HCEC 1CT (cell line): Measurements from ENCODE around the gene ZNF584.
"Not testable (repeated sequence)": the region's sequence is repeated elsewhere in the genome, so short reads cannot be mapped to it uniquely, and the experiment has no call there.

ENCODE experiments used
- DNase-seq: peaks from one replicate; pipeline ENCODE4 v3.0.0-alpha.2; 2017

The ZNF584 gene

DNA sequence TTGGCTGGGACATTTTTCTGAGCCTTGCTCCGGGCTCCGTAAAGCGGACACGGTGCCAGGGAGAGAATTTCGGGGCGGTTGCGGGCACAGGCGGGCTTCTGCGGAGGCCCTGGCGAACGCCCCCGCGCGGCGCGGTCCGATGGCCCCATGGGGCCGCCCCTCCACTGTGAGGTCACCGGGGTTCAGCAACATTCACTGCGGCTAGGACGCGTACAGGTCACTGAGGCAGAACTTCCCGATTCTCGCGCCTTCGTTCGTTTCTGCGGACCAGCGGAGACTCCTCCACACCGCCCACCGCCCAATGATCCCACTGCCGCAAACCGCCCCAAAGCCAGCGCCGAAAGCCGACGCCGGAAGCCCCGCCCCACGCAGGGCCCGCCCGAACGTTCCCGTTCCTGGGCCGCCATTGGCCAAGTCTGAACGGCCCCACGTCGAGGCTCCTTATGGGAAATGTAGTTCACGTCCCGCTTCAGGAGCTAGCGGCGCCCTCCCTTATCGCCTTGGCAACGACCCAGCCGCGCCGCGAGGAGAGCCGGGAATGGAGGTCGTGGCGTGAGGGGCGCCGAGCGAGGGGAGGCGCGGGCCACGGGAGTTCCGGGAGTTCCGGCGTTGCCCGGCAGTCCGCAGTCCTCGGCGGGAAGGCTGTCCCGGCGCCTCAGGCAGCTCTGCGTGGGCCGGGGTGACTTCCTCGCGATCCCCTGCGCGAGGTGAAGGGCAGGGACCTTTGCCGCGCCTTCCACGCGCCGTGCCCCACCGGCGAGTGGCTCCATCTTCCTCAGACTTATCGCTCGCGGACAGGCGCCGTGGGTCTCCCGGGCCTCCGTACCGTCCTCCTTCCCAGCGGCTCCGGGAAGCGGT lies at the start of gene ZNF584:
Gene ZNF584, plus strand, starts transcription at position 498 of the 858 bp plus-strand sequence. CDS start 499 bp downstream, outside the sequence.
- DNase-seq, result peak; percentile 95

DNA sequence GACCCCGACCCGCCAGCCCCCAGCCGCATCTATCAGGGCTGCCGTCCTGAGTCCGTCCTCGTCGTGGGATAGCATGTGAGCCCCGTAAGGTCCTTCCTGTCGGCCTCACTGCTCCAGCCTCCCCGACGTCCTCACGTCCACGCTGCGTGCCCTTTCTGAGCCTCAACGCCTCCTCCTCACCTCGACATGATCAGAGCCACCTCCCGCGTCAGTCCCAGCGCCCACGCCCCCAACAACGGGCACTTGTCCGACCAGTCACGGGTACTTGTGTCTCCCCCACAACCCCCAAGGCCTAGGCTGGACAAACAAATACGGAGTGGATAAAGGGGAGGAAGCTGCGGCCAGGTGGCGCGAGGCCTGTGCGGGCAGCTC lies 46.6 kb upstream of the ZNF584 start:
- DNase-seq, result peak; percentile 37

DNA sequence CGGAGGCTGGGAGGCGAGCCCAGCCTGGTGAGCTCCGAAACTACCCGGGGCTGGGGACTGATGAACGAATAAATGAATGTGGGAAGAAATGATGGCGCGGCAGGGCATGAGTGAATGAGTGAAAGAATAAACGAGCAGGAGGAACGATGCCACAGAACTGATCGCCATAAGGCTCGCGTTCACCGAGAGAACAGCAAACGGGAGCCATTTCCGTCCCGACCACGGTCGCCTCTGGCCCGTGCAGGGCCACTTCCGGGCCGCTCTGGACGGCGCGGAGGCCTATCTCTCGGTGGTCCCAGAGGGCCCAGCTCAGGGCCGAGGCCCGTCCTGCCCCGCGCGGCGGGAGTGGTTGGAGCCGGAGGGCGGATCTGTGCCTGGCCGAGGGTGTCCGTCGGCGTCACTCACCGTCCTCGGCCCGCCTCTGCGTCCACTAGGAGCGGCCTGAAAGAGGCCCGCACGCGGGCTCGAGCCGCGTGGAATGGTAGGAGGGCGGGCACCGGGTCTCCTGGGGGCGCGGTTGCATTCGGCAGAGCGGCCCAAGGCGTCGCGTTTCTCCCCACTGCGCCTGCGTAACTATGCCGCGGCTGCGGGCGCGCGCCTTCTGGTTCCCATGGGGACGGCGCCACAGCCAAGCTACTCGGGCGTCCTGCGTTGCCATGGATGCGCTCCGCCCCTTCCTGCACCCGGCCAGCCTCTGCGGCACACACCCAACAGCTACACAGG lies 46.0 kb upstream of the ZNF584 start, which contains the start of gene ZNF497:
Gene ZNF497, minus strand, starts transcription at position 480 of the 723 bp plus-strand sequence. CDS start 5,116 bp downstream, outside the sequence.
- peak; percentile 94 for DNase-seq

DNA sequence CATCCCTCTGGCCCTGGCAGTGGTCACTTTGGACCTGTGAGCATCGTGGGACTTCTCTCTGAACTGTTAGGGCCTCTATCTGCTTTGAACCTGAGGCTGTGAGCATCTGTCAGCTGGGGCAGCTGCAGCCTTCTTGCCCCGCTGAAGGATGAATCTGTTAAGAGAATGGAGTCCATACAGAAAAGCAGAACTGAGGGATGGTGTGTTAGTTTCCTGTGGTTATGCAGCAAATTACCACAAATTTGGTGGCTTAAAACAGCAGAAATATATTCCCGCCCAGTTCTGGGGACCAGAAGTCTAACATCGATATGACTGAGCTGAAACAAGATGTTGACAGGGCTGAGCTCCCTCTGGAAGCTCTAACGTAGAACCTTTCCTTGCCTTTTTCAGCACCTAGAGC lies 44.3 kb upstream of the ZNF584 start:
- DNase-seq, result no peak

DNA sequence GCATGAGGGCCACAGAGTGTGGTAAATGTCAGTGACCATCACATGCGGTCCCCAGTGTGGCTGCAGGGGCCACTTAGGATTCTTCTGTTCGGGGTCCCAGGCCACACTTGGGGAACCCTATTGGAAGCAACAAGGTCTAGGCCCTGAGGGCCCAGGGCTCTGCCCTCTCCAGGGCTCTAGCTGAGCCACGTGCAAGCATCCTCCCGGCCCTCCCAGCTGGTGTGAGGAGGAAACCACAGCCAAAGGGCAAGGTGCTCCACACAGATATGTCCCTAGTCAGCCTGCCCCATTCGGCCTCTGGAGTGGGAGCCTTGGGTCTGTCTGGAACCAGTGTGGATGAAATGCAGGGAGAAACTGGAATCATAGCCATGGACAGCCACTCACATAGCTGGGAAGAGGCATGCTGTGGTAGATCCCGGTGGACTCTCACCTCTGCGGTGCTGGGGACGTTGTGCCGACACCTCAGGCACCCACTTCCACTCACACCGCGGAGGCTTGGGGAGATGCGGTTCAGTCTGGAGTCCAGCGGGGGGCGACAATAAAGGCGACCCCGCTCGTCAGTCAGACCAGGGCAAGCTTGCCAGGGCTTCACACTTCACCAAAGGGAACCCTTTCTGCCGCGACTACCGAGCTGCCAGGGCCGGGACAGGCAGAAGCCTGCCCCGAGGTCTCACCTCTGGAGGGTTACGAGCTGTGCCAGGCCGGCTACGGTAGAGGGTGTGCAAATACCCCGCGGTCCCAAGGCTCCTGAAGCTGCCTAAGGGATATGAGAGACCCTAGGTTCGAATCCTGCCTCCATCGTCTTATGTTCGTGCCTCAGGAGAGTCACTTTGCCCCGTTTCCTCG lies 41.6 kb upstream of the ZNF584 start:
- no peak for DNase-seq

DNA sequence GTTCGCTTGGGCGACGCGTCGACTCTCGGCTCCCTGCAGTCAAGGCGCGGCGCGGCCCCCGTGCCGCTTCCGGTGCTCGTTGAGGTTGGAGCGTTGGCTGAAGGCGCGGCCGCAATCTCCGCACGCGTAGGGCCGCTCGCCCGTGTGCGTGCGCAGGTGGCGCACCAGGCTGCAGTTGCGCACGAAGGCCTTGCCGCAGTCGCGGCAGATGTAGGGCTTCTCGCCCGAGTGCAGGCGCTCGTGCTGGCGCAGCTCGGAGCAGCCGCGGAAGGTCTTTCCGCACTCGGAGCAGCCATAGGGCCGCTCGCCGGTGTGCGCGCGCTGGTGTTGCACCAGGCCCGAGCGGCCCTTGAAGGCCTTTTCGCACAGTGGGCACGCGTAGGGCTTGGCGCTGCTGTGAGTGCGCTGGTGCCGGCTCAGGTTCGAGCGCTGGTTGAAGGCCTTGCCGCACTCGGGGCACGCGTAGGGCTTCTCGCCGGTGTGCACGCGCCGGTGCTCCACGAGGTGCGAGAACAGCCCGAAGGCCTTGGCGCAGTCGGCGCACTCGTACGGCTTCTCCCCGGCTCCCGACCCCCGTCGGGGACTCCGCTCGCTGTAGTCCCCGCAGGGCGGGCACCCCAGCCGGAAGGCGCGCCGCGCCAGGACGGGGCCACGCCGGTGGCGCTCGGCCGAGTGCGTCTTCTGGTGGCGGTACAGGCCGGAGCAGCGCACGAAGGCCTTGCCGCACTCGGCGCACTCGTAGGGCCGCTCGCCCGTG lies 40.6 kb upstream of the ZNF584 start:
- no peak for DNase-seq

DNA sequence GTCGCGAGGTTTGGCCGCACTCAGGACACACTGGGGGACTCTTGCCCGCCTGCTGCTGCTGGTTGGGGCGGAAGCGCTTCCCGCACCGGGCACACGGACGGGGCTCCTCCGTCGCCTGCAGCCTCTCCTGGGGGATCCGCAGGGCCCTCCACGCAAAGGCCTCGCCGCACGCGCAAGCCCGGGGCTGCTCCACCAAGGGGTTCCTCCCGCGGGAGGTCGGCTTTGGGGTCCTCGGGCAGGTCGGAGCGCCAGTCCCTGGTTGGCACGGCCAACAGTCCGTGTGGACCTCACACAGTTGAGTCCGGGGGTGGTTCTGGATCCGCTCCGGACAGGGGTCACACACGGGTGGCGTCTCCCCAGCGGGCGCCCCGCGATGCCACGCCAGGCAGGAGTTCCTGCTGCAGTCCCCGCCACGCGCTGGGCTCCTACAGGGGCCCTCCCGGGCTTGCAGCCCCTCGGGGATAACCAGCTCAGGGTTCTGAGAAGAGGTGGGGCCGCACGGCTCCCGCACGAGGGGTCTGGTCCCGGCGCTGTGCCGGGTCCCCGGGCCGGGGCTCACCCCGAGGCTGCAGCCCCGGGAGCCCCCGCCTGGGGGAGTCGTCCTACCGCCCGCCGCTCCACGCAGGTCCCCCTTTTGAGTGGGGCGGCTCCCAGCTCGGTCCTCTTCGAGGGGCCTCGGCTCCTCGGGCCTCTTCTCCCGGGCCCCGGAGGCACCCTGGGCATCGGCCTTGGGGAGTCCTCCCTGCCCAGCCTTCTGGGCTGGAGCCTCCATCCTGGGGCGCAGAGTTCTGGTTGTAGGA lies 39.7 kb upstream of the ZNF584 start:
- no peak for DNase-seq

DNA sequence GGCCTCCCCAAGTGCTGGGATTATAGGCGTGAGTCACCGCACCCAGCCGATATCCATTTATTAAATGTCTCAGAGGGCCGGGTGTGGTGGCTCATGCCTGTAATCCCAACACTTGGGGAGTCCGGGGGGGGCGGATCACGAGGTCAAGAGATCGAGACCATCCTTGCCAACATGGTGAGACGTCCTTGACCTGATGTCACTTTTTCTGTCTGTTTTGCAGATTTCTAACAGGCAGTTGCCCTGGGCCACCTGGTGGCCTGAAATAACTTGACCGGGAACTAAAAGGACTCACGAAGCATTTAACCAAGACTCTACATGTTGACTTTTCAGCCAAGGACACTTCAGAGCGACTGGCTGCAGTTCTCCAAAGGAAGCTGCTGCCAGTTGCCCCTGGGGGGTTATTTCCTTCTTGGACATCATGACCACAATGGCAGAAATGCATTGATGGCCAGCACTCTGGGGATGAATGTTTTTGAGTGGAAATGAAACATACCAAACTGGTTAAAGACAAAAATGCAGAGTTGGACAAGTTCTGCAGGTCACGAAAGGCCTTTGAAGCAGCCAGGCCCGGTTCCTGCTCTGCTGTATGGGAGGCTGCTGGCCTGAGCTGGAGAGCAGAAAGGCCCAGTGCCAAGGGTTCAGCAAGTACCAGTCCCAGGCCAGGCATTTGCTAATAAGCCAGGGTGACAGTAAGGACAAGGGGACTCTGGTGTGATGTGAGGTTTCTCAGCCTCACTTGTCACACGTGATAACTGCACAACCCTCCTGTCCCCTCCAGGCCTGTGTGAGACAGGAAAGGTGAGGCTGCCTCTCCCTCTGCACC lies 35.9 kb upstream of the ZNF584 start:
- DNase-seq, result no peak

DNA sequence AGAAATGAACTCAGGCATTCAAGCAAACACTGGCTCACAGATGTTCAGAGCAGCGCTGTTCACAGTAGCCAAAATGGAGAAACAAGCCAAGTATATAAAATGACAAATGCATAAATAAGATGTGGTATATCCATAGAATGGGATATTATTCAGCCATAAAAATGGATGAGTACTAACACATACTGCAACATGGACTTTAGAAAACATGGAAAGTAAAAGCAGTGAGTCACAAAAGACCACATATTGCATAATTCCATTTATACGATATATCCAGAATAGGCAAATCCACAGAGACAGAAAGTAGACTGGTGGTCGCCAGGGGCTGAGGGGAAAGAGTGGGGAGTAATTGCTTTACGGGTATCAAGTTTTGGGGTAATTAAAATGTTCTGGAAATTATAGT lies 34.2 kb upstream of the ZNF584 start:
- peak; percentile 27 for DNase-seq

DNA sequence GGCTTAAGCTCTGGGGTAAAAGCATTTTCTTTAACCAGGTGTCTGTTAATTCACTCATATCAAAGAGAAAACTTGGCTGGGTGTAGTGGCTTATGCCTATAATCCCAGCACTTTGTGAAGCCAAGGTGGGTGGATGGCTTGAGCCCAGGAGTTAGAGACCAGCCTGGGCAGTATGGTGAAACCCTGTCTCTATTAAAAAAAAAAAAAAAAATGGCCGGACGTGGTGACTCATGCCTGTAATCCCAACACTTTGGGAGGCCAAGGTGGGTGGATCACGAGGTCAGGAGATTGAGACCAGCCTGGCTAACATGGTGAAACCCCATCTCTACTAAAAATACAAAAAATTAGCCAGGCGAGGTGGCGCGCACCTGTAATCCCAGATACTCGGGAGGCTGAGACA lies 31.7 kb upstream of the ZNF584 start:
- DNase-seq, result not testable (repeated sequence)

DNA sequence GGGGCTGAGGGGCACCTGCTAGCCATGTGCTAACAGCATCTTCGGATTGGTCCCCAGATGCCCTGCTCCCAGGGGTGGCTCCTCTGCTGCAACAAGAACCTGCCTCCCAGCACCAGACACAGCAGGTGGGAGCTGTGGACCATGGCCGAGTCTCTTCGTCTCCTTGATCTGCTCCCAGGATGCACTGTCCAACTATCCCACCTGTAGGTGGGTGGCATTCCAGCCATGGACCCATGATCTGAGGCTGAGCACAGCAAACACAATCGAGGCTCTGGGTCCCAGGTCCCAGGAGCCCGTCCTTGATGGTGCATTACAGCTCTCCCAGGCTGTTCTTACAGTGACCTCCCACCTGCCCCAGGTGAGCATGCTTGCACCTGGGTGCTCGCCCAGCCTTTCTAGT lies 29.2 kb upstream of the ZNF584 start:
- no peak for DNase-seq

DNA sequence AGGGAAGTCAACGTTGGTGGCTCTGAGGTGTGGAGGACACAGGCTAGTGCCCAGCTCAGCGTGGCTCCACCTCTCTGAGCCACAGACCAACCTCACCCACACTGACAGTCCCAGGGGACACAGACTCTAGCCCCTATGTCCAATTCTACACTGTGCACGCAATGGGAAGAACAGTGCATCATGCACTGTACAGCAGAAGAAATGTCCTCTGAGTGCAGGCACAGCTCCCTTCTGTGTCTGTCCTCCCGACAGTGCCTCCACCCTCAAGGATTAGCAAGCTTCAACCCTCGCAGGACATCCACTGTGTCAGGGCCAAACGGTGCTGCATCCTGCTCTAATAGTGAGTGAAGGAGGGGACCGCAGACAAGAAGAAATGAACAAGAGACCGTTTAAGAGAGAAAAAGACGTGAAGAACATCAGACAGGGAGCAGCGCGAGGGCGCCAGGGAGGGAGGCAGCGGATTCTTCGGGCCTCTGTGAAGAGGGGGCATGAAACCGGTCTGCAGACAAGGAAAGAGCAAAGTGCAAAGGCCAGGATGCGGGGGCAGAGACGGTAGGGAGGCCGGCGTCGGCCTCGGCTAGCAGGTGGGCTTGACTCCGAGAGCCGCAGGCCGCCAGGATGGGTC lies 28.3 kb upstream of the ZNF584 start:
- no peak for DNase-seq

DNA sequence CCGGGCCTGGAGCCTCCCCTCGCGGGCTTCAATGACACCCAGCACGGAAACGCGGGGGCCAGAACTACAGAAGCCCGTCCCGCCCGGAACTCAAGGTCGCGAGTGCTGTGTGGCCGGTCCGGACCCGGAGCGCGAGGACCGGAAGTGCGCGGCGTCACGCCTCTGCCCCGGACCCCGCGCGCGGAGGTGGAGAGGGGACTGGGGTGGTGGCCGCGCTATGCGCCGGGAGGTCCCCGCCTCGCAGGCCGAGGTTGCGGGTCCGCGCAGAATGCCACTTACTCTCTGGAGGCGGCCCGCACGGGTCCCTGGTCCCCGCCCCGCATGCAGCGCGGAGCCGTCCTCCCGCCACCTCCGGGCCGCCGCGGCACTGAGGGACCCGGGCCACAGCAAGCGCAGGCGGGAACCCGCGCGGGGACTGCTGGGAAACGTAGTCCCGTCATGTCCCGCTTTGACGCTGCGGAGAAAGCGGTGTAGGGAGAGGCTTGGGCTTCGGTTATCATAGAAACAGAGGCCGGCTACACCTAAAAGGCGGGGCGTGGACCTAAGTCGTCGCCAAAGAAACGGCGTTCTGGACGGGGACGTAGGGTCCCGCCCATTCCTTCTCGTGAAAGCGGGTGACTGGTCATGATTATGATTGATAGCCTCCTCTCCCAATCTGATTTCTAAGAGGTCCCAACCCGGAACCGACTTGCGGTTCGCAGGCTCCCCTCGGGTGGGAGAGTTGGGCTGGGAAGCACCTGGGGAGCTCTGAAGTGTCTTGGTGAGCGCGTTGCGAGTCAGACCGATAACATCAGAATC lies 27.6 kb upstream of the ZNF584 start, which contains the start of gene ZNF837:
Gene ZNF837, minus strand, starts transcription at position 369 of the 798 bp plus-strand sequence. CDS start 11,698 bp downstream, outside the sequence.
- DNase-seq, result peak; percentile 100

DNA sequence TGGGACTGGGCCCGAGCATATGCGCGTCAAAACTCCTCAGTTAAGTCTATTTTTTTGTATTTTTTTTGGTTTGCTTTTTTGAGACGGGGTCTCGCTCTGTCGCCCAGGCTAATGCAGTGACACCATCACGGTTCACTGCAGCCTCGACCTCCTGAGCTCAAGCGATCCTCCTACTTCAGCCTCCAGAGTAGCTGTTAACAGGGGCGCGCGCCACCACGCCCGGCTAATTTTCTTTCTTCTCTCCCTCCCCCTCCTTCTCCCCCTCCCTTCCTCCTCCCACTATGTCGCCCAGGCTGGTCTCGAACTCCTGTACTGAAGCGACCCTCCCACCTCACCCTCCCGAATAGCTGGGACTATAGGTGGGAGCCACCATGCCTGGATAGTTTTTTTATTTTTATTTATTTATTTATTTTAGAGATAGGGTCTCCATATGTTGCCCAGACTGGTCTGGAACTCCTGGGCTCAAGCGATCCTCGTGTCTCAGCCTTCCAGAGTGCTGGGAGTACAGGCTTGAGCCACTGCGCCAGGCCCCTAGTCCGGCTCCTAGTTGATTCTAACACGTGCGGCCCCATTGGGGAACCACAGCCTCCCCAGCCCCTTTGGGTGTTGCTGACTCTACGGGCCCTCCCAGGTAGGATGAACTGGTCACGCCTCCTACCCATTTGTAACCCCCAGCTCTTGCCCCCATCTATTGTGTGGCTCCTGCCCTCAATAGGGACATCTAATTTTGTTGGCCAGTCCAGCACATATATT lies 26.8 kb upstream of the ZNF584 start:
- no peak for DNase-seq

DNA sequence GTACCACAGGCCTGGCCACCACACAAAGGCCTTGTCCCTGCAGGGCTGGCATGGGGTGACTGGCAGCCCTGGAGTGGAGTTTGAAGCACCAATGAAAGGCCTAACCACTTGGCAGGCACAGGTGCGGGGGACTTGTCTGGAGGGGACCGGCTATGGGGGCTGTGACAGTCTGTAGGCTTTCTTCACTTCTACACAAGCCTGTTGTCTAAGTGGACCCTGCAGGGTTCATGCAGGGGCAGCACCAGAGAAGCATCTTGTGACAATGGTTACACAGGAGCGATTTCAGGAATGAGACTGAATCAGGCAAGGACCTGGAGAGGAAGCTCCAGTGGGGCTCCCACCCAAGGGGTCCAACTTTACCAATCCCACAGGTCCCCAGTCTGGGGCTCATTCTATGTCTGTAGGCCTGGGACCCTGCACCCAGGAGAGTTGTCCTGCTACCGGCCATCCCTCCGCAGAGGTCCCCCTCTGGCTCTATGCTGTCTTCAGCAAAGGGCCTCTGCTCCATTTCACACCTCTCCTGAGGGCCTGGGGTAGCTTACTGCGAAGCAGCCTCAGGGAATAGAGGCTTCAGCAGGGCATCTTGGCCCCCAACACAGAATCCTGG lies 25.3 kb upstream of the ZNF584 start:
- no peak for DNase-seq

DNA sequence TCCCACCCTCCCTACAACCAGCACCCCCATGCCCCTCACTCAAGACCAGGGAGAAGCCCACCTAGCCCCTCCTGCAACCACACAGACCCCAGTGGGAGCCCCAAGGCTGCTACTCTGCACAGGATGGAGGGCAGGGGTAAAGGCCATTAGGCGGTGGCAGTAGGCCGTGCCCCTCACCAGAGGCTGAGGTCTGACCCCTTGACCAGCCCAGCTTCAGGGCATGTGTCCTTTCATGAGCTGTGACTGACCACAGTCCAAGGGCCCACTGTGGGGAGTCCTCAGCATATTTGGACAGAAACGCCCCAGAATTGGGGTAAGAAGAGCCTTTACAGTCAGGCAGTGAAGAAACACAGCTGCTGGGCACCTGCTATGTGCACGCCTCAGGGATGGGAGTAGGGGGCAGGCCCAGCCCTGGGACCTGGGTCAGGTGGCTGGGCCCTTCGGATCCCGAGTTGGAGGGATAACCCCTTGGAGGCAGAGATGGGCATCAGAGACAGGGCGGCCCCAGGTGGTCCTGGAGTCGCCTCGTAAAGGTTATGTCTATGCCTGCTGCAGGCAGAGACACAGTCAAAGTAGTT lies 23.0 kb upstream of the ZNF584 start:
- DNase-seq, result no peak

DNA sequence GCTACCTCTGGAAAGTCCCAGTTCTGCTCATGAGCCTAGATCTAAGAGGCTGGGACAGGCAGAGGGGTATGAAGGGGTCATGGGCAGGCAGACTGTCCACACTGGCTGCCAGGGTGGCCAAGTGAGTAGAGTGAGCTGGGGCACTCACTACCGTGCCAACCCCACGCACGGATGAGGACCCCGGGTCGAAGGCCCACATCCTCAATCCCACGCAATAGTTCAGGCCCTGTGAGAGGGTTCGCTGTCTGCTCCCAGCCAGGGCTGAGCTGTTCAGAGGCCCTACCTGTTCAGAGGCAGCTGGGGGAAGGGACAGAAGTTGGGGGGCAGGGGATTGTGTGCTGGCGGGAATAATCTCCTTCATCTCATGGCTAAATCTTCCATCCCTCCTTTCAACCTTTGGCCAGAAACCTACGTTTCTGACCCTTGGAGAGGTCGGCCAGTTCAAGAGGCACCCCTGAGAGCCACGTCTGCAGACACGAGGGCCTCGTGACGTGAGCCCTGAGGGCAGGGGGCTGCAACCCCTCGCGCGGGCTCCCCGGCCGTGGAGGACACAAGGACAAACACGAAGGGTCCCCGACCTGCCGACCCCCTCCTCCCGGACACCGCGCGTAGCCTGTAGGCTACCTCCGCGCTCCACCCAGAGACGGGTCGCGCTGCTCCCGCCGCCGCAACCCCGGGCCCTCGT lies 22.4 kb upstream of the ZNF584 start:
- DNase-seq, result no peak
